SK-N-SH treated with all-trans-retinoic acid at 6 μM for 48 hours (cell line): ENCODE data around the gene HOMER1.
A peak's percentile ranks its signal among the peaks of the same experiment; 100 is the strongest.

Experiments
- ATAC-seq: fragments of 200-7000 bp; cut with Tn5 transposase; 3 replicates; pipeline ENCODE4 v1.9.1; 2020; ENCODE audit warnings: mild to moderate bottlenecking, moderate library complexity
- ARNTL ChIP-seq: fragments of 450-650 bp; formaldehyde crosslinking; IDR thresholded peaks from 2 replicates; pipeline ENCODE4 v1.5.0; 2020; ENCODE audit warnings: low read depth, mild to moderate bottlenecking, moderate library complexity, borderline replicate concordance
- BACH2 ChIP-seq: fragments of 250-450 bp; sonication (Bioruptor Pico); IDR thresholded peaks from 2 replicates; pipeline ENCODE4 v1.9.0; 2021; ENCODE audit warnings: mild to moderate bottlenecking, borderline replicate concordance
- CREB5 ChIP-seq: fragments of 250-450 bp; sonication (Bioruptor Pico); IDR thresholded peaks from 2 replicates; pipeline ENCODE4 v1.5.1; 2020; ENCODE audit warnings: low read depth, mild to moderate bottlenecking, moderate library complexity
- CSDC2 ChIP-seq: fragments of 250-450 bp; sonication (Bioruptor Pico); IDR thresholded peaks from 2 replicates; pipeline ENCODE4 v1.5.0; 2020; ENCODE audit warnings: mild to moderate bottlenecking, moderate library complexity
- CSRNP3 ChIP-seq: fragments of 250-450 bp; sonication (Bioruptor Pico); IDR thresholded peaks from 2 replicates; pipeline ENCODE4 v1.5.1; 2021; ENCODE audit warnings: mild to moderate bottlenecking, moderate library complexity
- ESRRG ChIP-seq: fragments of 250-450 bp; sonication (Bioruptor Pico); IDR thresholded peaks from 2 replicates; pipeline ENCODE4 v1.6.1; 2021; ENCODE audit warnings: mild to moderate bottlenecking
- GLIS3 ChIP-seq: fragments of 250-450 bp; sonication (Bioruptor Pico); IDR thresholded peaks from 2 replicates; pipeline ENCODE4 v1.5.0; 2020; ENCODE audit warnings: mild to moderate bottlenecking, moderate library complexity
- ISL1 ChIP-seq: fragments of 250-450 bp; sonication (Bioruptor Pico); IDR thresholded peaks from 2 replicates; pipeline ENCODE4 v2.1.2; 2022; ENCODE audit warnings: mild to moderate bottlenecking, moderate library complexity
- OSR1 ChIP-seq: fragments of 250-450 bp; sonication (Bioruptor Pico); IDR thresholded peaks from 2 replicates; pipeline ENCODE4 v1.8.0; 2022; ENCODE audit warnings: moderate library complexity, mild to moderate bottlenecking, inconsistent platforms
- PATZ1 ChIP-seq: fragments of 250-450 bp; sonication (Bioruptor Pico); IDR thresholded peaks from 2 replicates; pipeline ENCODE4 v1.8.0; 2020; ENCODE audit warnings: mild to moderate bottlenecking, moderate library complexity, borderline replicate concordance
- PPARA ChIP-seq: fragments of 250-450 bp; sonication (Bioruptor Pico); IDR thresholded peaks from 2 replicates; pipeline ENCODE4 v1.5.0; 2020; ENCODE audit warnings: mild to moderate bottlenecking, borderline replicate concordance
- RARB ChIP-seq: fragments of 250-450 bp; sonication (Bioruptor Pico); IDR thresholded peaks from 2 replicates; pipeline ENCODE4 v1.8.0; 2021; ENCODE audit warnings: mild to moderate bottlenecking, moderate library complexity
- SNAI2 ChIP-seq: fragments of 250-450 bp; sonication (Bioruptor Pico); IDR thresholded peaks from 2 replicates; pipeline ENCODE4 v1.5.0; 2020; ENCODE audit warnings: mild to moderate bottlenecking, moderate library complexity
- TCF4 ChIP-seq: fragments of 250-450 bp; sonication (Bioruptor Pico); IDR thresholded peaks from 2 replicates; pipeline ENCODE4 v1.8.0; 2021; ENCODE audit warnings: mild to moderate bottlenecking, moderate library complexity, borderline replicate concordance
- TOX ChIP-seq: fragments of 250-450 bp; sonication (Bioruptor Pico); IDR thresholded peaks from 2 replicates; pipeline ENCODE4 v1.8.0; 2021; ENCODE audit warnings: mild to moderate bottlenecking, moderate library complexity, borderline replicate concordance
- TSHZ2 ChIP-seq: fragments of 250-450 bp; sonication (Bioruptor Pico); IDR thresholded peaks from 2 replicates; pipeline ENCODE4 v1.5.0; 2020; ENCODE audit warnings: mild to moderate bottlenecking, moderate library complexity
- ZC3H10 ChIP-seq: fragments of 250-450 bp; sonication (Bioruptor Pico); IDR thresholded peaks from 2 replicates; pipeline ENCODE4 v1.5.1; 2021; ENCODE audit warnings: mild to moderate bottlenecking, moderate library complexity
- ZFP30 ChIP-seq: fragments of 450-650 bp; formaldehyde crosslinking; IDR thresholded peaks from 2 replicates; pipeline ENCODE4 v1.5.0; 2022; ENCODE audit warnings: mild to moderate bottlenecking, moderate library complexity
- ZNF565 ChIP-seq: fragments of 450-650 bp; formaldehyde crosslinking; conservative IDR thresholded peaks from 2 replicates; pipeline ENCODE4 v1.5.0; 2020; ENCODE audit warnings: low read depth, mild to moderate bottlenecking, moderate library complexity
- ZNF70 ChIP-seq: fragments of 450-650 bp; formaldehyde crosslinking; IDR thresholded peaks from 2 replicates; pipeline ENCODE4 v1.5.0; 2020; ENCODE audit warnings: mild to moderate bottlenecking, moderate library complexity
- ZNF8 ChIP-seq: fragments of 450-650 bp; formaldehyde crosslinking; IDR thresholded peaks from 2 replicates; pipeline ENCODE4 v1.5.0; 2020; ENCODE audit warnings: mild to moderate bottlenecking, moderate library complexity

The HOMER1 gene

GRCh38 chr5:79513704-79514390 lies at the start of gene HOMER1:
HOMER1 (minus strand) TSS chr5:79514134; CDS start chr5:79512774, 1,360 bp downstream.
- ATAC-seq, result peak; percentile 84
- TF ChIP-seq ARNTL (CRISPR knock-in tag), result no peak
- 0 out of 2 replicates have a peak, but pooled peaks have one; percentile 37 for TF ChIP-seq GLIS3 (CRISPR knock-in tag)

- no peak for ATAC-seq
- TF ChIP-seq OSR1 (CRISPR knock-in tag), result no peak
- no peak for TF ChIP-seq ISL1 (CRISPR knock-in tag)
- TF ChIP-seq ZNF565 (CRISPR knock-in tag), result no peak
- no peak for TF ChIP-seq ZNF70 (CRISPR knock-in tag)
- no peak for TF ChIP-seq CSRNP3 (CRISPR knock-in tag)
- no peak for TF ChIP-seq SNAI2
- TF ChIP-seq RARB (CRISPR knock-in tag), result no peak
- no peak for TF ChIP-seq CSDC2 (CRISPR knock-in tag)
- no peak for TF ChIP-seq CREB5 (CRISPR knock-in tag)
- TF ChIP-seq TSHZ2 (CRISPR knock-in tag), result no peak
- no peak for TF ChIP-seq TOX (CRISPR knock-in tag)
- TF ChIP-seq TCF4 (CRISPR knock-in tag), result no peak
- no peak for TF ChIP-seq PPARA (CRISPR knock-in tag)
- no peak for TF ChIP-seq ARNTL (CRISPR knock-in tag)
- TF ChIP-seq PATZ1 (CRISPR knock-in tag), result no peak
- no peak for TF ChIP-seq ESRRG (CRISPR knock-in tag)
- no peak for TF ChIP-seq BACH2
- TF ChIP-seq ZC3H10 (CRISPR knock-in tag), result no peak
Measured at GRCh38 chr5:79563247-79563590, 49.3 kb upstream of the HOMER1 start.

GRCh38 chr5:79562351-79563246 lies 48.7 kb upstream of the HOMER1 start:
- TF ChIP-seq ZNF8 (CRISPR knock-in tag) (no peak), CSRNP3 (CRISPR knock-in tag) (no peak), PPARA (CRISPR knock-in tag) (no peak), BACH2 (no peak), CREB5 (CRISPR knock-in tag) (no peak), ZFP30 (CRISPR knock-in tag) (no peak), ISL1 (CRISPR knock-in tag) (no peak), ZNF565 (CRISPR knock-in tag) (no peak), GLIS3 (CRISPR knock-in tag) (no peak)
- TF ChIP-seq, all 23 proteins: peak for 0
- ATAC-seq, result peak; percentile 73
